CD4-positive, alpha-beta T cell treated with Interleukin-17A for 4 hours (primary cell): ENCODE measurements around the gene NAB1.

Experiments used
- DNase-seq: peaks from one replicate; pipeline ENCODE4 v3.0.0-alpha.2; 2020; ENCODE audit warnings: mixed read lengths

Gene NAB1

GRCh38 chr2:190717306-190717705 is 68.4 kb downstream of the NAB1 start:
- no peak for DNase-seq

- DNase-seq: no peak
Observed at GRCh38 chr2:190717764-190718651, 69.1 kb downstream of the NAB1 start.

GRCh38 chr2:190718652-190719526 is 70.0 kb downstream of the NAB1 start:
- DNase-seq: no peak

- DNase-seq: no peak
Observed at GRCh38 chr2:190720276-190720675, 71.4 kb downstream of the NAB1 start.

GRCh38 chr2:190720691-190721090 is 71.8 kb downstream of the NAB1 start:
- DNase-seq: no peak

GRCh38 chr2:190722061-190722759 is 73.3 kb downstream of the NAB1 start:
- no peak for DNase-seq

- DNase-seq: no peak
Observed at GRCh38 chr2:190722835-190723234, 74.0 kb downstream of the NAB1 start.

GRCh38 chr2:190723397-190724090 is 74.7 kb downstream of the NAB1 start:
- no peak for DNase-seq

GRCh38 chr2:190726255-190726654 is 77.4 kb downstream of the NAB1 start:
- DNase-seq: no peak

GRCh38 chr2:190736355-190736754 is 87.5 kb downstream of the NAB1 start:
- DNase-seq: no peak

- DNase-seq: no peak
Observed at GRCh38 chr2:190740449-190740848, 91.6 kb downstream of the NAB1 start.
